ENCODE measurements around the gene ACSBG1. TPM values are rescaled to one million over a fixed set of nuclear protein-coding genes. Genes with fewer than 3 reads are reported as not detected.

The ACSBG1 gene
- total RNA-seq, 1 donor from 2014 or later = 1.2 TPM

DNA sequence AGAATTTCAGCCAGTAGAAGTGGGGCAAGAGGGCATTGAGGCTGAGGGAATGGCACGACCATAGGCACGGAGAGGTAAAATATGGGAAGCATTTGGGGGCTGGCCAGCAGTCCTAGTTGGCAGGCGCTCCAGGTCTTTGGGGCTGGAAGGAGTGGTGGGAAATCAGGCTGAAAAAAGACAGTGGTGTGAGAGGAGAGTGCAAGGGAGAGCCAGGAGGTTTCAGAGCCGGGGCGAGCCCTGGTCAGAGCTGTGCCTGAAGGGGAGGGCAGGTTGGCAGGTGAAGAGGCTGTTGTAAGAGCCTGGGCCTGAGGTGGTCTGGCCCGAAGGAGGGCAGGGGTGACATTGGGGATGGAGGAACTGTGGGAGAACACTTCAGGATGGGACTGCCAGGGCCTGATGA lies 86.8 kb downstream of the ACSBG1 start:
- no peak for DNase-seq (ENCODE audit: low spot score in 2 of 2, unreplicated experiment in 2 of 2)
- Mint-ChIP-seq H3K4me1 (peaks cover 20% of the 10 kb centered on the region), H3K36me3 (no peaks in the 10 kb centered on the region), H3K27ac (peak overlapping the region; percentile 30), H3K4me3 (peak overlapping the region; percentile 55), H3K27me3 (ENCODE audit: low read depth) (no peaks in the 10 kb centered on the region), H3K9me3 (no peaks in the 10 kb centered on the region)
- TF ChIP-seq, protein P1, sequence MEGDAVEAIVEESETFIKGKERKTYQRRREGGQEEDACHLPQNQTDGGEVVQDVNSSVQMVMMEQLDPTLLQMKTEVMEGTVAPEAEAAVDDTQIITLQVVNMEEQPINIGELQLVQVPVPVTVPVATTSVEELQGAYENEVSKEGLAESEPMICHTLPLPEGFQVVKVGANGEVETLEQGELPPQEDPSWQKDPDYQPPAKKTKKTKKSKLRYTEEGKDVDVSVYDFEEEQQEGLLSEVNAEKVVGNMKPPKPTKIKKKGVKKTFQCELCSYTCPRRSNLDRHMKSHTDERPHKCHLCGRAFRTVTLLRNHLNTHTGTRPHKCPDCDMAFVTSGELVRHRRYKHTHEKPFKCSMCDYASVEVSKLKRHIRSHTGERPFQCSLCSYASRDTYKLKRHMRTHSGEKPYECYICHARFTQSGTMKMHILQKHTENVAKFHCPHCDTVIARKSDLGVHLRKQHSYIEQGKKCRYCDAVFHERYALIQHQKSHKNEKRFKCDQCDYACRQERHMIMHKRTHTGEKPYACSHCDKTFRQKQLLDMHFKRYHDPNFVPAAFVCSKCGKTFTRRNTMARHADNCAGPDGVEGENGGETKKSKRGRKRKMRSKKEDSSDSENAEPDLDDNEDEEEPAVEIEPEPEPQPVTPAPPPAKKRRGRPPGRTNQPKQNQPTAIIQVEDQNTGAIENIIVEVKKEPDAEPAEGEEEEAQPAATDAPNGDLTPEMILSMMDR (IDR thresholded peaks at IDR 0.05; ENCODE audit: unreplicated experiment) = no peak

DNA sequence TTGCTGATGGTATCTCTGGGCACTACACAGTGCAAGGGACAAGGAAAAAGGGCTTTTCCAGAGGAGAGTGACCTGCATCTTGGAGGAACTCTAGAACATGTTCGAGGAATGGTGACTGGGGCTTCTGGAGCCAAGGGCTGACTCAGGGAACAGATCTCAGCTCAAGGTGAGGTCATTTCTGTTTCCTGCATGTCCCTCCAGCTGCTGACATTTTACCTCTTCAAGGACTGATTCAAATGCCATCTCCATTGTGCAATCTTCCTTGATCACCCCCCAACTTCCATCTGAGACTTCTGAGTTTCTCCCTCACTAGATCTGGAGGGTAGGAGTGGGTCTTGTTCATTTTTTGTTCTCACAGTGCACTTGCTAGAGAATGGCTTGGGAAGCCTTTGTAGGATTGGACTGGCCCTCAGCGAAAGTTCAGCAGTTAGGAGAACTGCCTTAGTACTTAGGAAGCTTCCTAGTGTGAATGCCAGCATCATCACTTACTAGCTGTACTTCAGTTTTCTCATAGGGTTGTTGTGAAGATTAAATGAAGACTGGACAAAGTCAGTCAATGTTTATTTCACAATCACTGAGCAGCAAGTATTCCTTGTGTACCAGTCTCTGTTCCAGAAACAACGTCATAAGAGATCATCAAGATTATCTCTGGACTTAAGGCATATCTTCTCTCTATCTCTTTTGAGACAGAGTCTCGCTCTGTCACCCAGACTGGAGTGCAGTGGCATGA lies 87.8 kb downstream of the ACSBG1 start:
- no peak overlapping the region for H3K27ac Mint-ChIP-seq
- H3K27me3 Mint-ChIP-seq (ENCODE audit: low read depth) = no peaks in the 10 kb centered on the region
- H3K4me3 Mint-ChIP-seq = no peak overlapping the region
- H3K4me1 Mint-ChIP-seq = peaks cover 20% of the 10 kb centered on the region
- no peak for DNase-seq (ENCODE audit: low spot score in 2 of 2, unreplicated experiment in 2 of 2)
- TF ChIP-seq, protein P1 (IDR thresholded peaks at IDR 0.05; ENCODE audit: unreplicated experiment) = no peak
- no peaks in the 10 kb centered on the region for H3K9me3 Mint-ChIP-seq
- H3K36me3 Mint-ChIP-seq = no peaks in the 10 kb centered on the region

DNA sequence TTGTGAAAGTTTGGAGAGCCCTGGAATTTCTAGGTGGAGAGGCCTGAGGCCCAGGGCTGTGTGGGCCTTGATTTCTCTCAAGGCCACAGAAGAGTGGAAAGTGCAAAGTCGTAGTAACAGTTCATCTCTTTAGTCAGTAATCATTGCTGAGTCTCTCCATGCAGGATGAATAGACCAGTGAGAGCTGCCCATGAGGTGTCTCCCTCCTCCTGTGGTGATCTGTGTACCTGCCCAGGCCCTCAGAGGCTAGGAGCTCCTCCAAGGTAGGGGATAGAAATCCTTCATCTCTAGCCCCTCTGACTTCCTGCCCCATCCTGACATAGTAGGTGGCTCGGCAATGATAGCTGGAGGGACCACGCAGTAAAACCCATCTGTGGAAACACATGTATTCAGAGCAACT lies 92.0 kb downstream of the ACSBG1 start:
- Mint-ChIP-seq H3K4me3 (no peak overlapping the region), H3K27ac (no peak overlapping the region), H3K36me3 (no peaks in the 10 kb centered on the region), H3K27me3 (ENCODE audit: low read depth) (no peaks in the 10 kb centered on the region), H3K4me1 (peaks cover 2% of the 10 kb centered on the region), H3K9me3 (no peaks in the 10 kb centered on the region)
- TF ChIP-seq, protein P1 (IDR thresholded peaks at IDR 0.05; ENCODE audit: unreplicated experiment) = no peak
- DNase-seq (ENCODE audit: low spot score in 2 of 2, unreplicated experiment in 2 of 2) = no peak

DNA sequence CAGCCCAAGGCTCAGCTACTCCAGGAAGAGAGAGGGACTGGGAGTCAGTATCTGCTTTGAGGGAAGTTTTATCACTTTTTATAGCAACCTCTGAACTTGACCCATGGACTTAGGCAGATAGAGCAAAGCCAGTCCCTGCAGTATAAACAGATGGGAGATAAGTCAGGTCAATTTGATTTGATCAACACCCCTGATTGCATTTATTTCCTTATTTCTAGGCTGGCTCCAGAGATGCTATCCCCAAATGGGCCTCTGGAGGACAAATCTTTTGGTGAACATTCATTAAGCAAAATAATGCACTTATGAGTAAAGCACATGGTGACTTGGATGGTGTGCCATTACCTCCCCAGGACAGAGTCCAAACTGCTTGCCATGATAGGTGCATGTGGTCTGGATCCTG lies 94.1 kb downstream of the ACSBG1 start:
- no peak for DNase-seq (ENCODE audit: low spot score in 2 of 2, unreplicated experiment in 2 of 2)
- Mint-ChIP-seq H3K4me3 (no peak overlapping the region), H3K36me3 (no peaks in the 10 kb centered on the region), H3K9me3 (no peaks in the 10 kb centered on the region), H3K27ac (no peak overlapping the region), H3K27me3 (ENCODE audit: low read depth) (no peaks in the 10 kb centered on the region), H3K4me1 (no peaks in the 10 kb centered on the region)
- TF ChIP-seq, protein P1 (IDR thresholded peaks at IDR 0.05; ENCODE audit: unreplicated experiment) = no peak

DNA sequence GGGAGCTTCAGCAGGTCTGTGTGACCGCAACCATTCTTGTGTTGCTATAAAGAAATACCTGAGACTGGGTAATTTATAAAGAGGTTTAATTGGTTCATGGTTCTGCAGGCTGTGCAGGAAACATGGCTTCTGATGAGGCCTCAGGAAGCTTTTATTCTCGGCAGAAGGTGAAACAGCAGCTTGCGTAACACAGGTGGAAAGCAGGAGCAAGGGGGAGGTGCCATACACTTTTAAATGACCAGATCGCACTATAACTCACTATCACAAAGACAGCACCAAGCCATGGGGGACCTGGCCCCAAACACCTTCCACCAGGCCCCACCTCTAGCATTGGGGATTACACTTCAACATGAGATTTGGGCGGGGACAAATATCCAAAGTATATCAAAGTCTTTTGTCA lies 94.8 kb downstream of the ACSBG1 start:
- no peak for DNase-seq (ENCODE audit: low spot score in 2 of 2, unreplicated experiment in 2 of 2)
- Mint-ChIP-seq H3K4me1 (no peaks in the 10 kb centered on the region), H3K36me3 (no peaks in the 10 kb centered on the region), H3K4me3 (no peak overlapping the region), H3K27me3 (ENCODE audit: low read depth) (no peaks in the 10 kb centered on the region), H3K27ac (no peak overlapping the region), H3K9me3 (no peaks in the 10 kb centered on the region)
- TF ChIP-seq, protein P1 (IDR thresholded peaks at IDR 0.05; ENCODE audit: unreplicated experiment) = no peak

Data from mesothelial cell of epicardium (in vitro differentiated cells).